H4 (cell line): Measurements from ENCODE around the gene MYL7. TPM values are rescaled to one million over a fixed set of nuclear protein-coding genes. Genes with fewer than 3 reads are reported as not detected.

ENCODE experiments used
- DNase-seq: peaks from one replicate; pipeline ENCODE4 v3.0.0-alpha.2; 2015; ENCODE audit warnings: low spot score
- total RNA-seq: library from RNA; depleted of rRNA; stranded (reverse); fragments of >200 nt; shearing (Covaris generic); gene quantifications from 2 replicates; pipeline ENCODE4 v1.2.3, GENCODE V29; 2014; rRNA removed

The MYL7 gene
- total RNA-seq, 1 experiment from 2014 or later: not detected

- DNase-seq: peak; percentile 82
Measured at GRCh38 chr7:44100458-44101302, 40.5 kb downstream of the MYL7 start.

- DNase-seq: no peak
Measured at GRCh38 chr7:44099669-44100068, 41.5 kb downstream of the MYL7 start.

GRCh38 chr7:44098092-44099068 lies 42.8 kb downstream of the MYL7 start:
- no peak for DNase-seq

GRCh38 chr7:44097064-44097932 lies 43.8 kb downstream of the MYL7 start:
- DNase-seq: no peak

- DNase-seq: no peak
Measured at GRCh38 chr7:44096326-44096881, 44.7 kb downstream of the MYL7 start.

- DNase-seq: no peak
Measured at GRCh38 chr7:44095781-44096180, 45.4 kb downstream of the MYL7 start.

GRCh38 chr7:44094883-44095592 lies 46.1 kb downstream of the MYL7 start:
- no peak for DNase-seq

GRCh38 chr7:44094365-44094764 lies 46.8 kb downstream of the MYL7 start:
- no peak for DNase-seq

GRCh38 chr7:44093102-44093641 lies 48.0 kb downstream of the MYL7 start:
- no peak for DNase-seq

Other genes with a start within 250 kb of the MYL7 start
- gene URGCP, start 234.7 kb downstream of the MYL7 start, total RNA-seq: 32.1 and 40.9 TPM in 2 replicates
- gene UBE2D4, start 214.9 kb downstream of the MYL7 start, total RNA-seq: 34.0 and 35.7 TPM in 2 replicates
- gene SPDYE1, start 143.4 kb downstream of the MYL7 start, total RNA-seq: not detected in 2 replicates
- gene DBNL, start 96.6 kb downstream of the MYL7 start, total RNA-seq: 183 and 196 TPM in 2 replicates
- gene PGAM2, start 75.8 kb downstream of the MYL7 start, total RNA-seq: not detected in 2 replicates
- gene POLM, start 58.8 kb downstream of the MYL7 start, total RNA-seq: 7.4 and 7.7 TPM in 2 replicates
- 0.06 TPM in 1 of 2 replicates, not detected in the other for gene AEBP1, start 37.0 kb downstream of the MYL7 start, total RNA-seq
- gene POLD2, start 17.8 kb downstream of the MYL7 start, total RNA-seq: 185 and 198 TPM in 2 replicates
- gene GCK, start 48.1 kb upstream of the MYL7 start, total RNA-seq: not detected in 2 replicates
- 132 and 136 TPM in 2 replicates for gene YKT6, start 59.6 kb upstream of the MYL7 start, total RNA-seq
- 0.06 TPM in 1 of 2 replicates, not detected in the other for gene CAMK2B, start 184.3 kb upstream of the MYL7 start, total RNA-seq